HEK293T (cell line): ENCODE data around the gene DCDC2B.

Source experiments
- ARNT ChIP-seq: fragments of 450-650 bp; IDR thresholded peaks from 2 replicates; pipeline ENCODE4 v1.6.1; 2017; ENCODE audit warnings: mild to moderate bottlenecking
- BHLHE40 ChIP-seq: fragments of 450-650 bp; IDR thresholded peaks from 2 replicates; pipeline ENCODE4 v1.6.1; 2016; ENCODE audit warnings: mild to moderate bottlenecking, moderate library complexity, borderline replicate concordance
- ELF4 ChIP-seq: fragments of 450-650 bp; IDR thresholded peaks from 2 replicates; pipeline ENCODE4 v1.6.1; 2017; ENCODE audit warnings: antibody characterized with exemption
- FOXK2 ChIP-seq: fragments of 450-650 bp; IDR thresholded peaks from 2 replicates; pipeline ENCODE4 v1.6.1; 2016; ENCODE audit warnings: mild to moderate bottlenecking
- FOXM1 ChIP-seq: fragments of 450-650 bp; IDR thresholded peaks from 2 replicates; pipeline ENCODE4 v1.6.1; 2017; ENCODE audit warnings: mild to moderate bottlenecking, borderline replicate concordance
- HDGF ChIP-seq: fragments of 450-650 bp; IDR thresholded peaks from 2 replicates; pipeline ENCODE4 v1.6.1; 2017; ENCODE audit warnings: antibody characterized with exemption, borderline replicate concordance
- L3MBTL2 ChIP-seq: fragments of 450-650 bp; conservative IDR thresholded peaks from 2 replicates; pipeline ENCODE4 v1.6.1; 2016; ENCODE audit warnings: mild to moderate bottlenecking
- LEF1 ChIP-seq: fragments of 450-650 bp; IDR thresholded peaks from 2 replicates; pipeline ENCODE4 v1.6.1; 2017; ENCODE audit warnings: mild to moderate bottlenecking, borderline replicate concordance
- NFRKB ChIP-seq: fragments of 450-650 bp; IDR thresholded peaks from 2 replicates; pipeline ENCODE4 v1.6.1; 2016; ENCODE audit warnings: mild to moderate bottlenecking, moderate library complexity
- PKNOX1 ChIP-seq: fragments of 450-650 bp; IDR thresholded peaks from 2 replicates; pipeline ENCODE4 v1.6.1; 2016
- SP1 ChIP-seq: fragments of 450-650 bp; IDR thresholded peaks from 2 replicates; pipeline ENCODE4 v1.6.1; 2017
- SUZ12 ChIP-seq: fragments of 450-650 bp; IDR thresholded peaks from 2 replicates; pipeline ENCODE4 v1.6.1; 2016; ENCODE audit warnings: mild to moderate bottlenecking
- ZNF384 ChIP-seq: fragments of 450-650 bp; IDR thresholded peaks from 2 replicates; pipeline ENCODE4 v1.6.1; 2016

- TF ChIP-seq FOXM1 (no peak), SP1 (no peak), FOXK2 (no peak), BHLHE40 (no peak), PKNOX1 (no peak), ELF4 (no peak), L3MBTL2 (no peak), ZNF384 (no peak), ARNT (no peak), SUZ12 (no peak), LEF1 (no peak), HDGF (no peak), NFRKB (no peak)
These were observed 45.5 kb upstream of the DCDC2B start for GRCh38 chr1:32163405-32163804.
